Measurements from ENCODE around the gene PTPN14. TPM values are rescaled to one million over a fixed set of nuclear protein-coding genes. Genes with fewer than 3 reads are reported as not detected.

PTPN14 gene
- total RNA-seq, 1 experiment from 2014 or later = 88.4 TPM

GRCh38 chr1:214317300-214317699 is 234.1 kb downstream of the PTPN14 start (continued):
- TF ChIP-seq GABPB1 (CRISPR knock-in tag; IDR thresholded peaks at IDR 0.05) = no peak
- TF ChIP-seq FOXK1 (CRISPR knock-in tag; IDR thresholded peaks at IDR 0.05) = 0 out of 2 replicates have a peak, but pooled peaks have one; percentile 61

GRCh38 chr1:214316593-214316992 is 234.8 kb downstream of the PTPN14 start:
- DNase-seq (ENCODE audit: low spot score) = peak; percentile 63
- Mint-ChIP-seq H3K27me3 (ENCODE audit: low read depth) (peaks cover 82% of the 10 kb centered on the region), H3K4me3 (peak overlapping the region; percentile 44), H3K4me1 (peaks cover 61% of the 10 kb centered on the region), H3K9me3 (no peaks in the 10 kb centered on the region), H3K27ac (peak overlapping the region; percentile 85), H3K36me3 (peaks cover 4% of the 10 kb centered on the region; the same call in 1 of the 2 replicates)
- ChIA-PET POLR2A (interaction anchor here (0.5 to 0.7 kb wide), 3 partner anchors 14 to 236 kb away, joined by 3 to 4 read pairs (median 3); no protein-coding TSS in a partner anchor), CTCF (interaction anchor here (0.6 to 7.5 kb wide), 17 partner anchors 10 to 1090 kb away, joined by 3 to 182 read pairs (median 7); partner anchors contain the start of gene SMYD2)
- ATAC-seq = peak; percentile 84
- TF ChIP-seq ZBTB21 (CRISPR knock-in tag; IDR thresholded peaks at IDR 0.05; ENCODE audit: borderline replicate concordance) (no peak), PRRX2 (CRISPR knock-in tag; IDR thresholded peaks at IDR 0.05) (no peak), USF2 (CRISPR knock-in tag; IDR thresholded peaks at IDR 0.05) (peak; percentile 46; the same call in 1 of the 2 replicates), ETV6 (CRISPR knock-in tag; IDR thresholded peaks at IDR 0.05) (no peak), CBFB (CRISPR knock-in tag; IDR thresholded peaks at IDR 0.05; ENCODE audit: low read depth) (no peak), ATF1 (CRISPR knock-in tag; IDR thresholded peaks at IDR 0.05) (no peak), ZNF416 (CRISPR knock-in tag; IDR thresholded peaks at IDR 0.05) (no peak), MYBL2 (CRISPR knock-in tag; IDR thresholded peaks at IDR 0.05) (no peak), RORB (CRISPR knock-in tag; IDR thresholded peaks at IDR 0.05) (no peak), TEAD1 (CRISPR knock-in tag; IDR thresholded peaks at IDR 0.05) (peak; percentile 85; the same call in 1 of the 2 replicates), STAT6 (CRISPR knock-in tag; conservative IDR thresholded peaks at IDR 0.05; ENCODE audit: low read depth) (no peak), JAZF1 (CRISPR knock-in tag; IDR thresholded peaks at IDR 0.05) (no peak), IRF2 (CRISPR knock-in tag; IDR thresholded peaks at IDR 0.05; ENCODE audit: borderline replicate concordance, low read depth) (no peak), MXD4 (CRISPR knock-in tag; IDR thresholded peaks at IDR 0.05; ENCODE audit: borderline replicate concordance) (no peak), SMAD3 (CRISPR knock-in tag; IDR thresholded peaks at IDR 0.05; ENCODE audit: borderline replicate concordance) (no peak), FOXK1 (CRISPR knock-in tag; IDR thresholded peaks at IDR 0.05) (peak; percentile 83; the same call in 1 of the 2 replicates), ZNF423 (CRISPR knock-in tag; IDR thresholded peaks at IDR 0.05) (no peak), ZBTB43 (CRISPR knock-in tag; IDR thresholded peaks at IDR 0.05) (no peak), E2F1 (CRISPR knock-in tag; IDR thresholded peaks at IDR 0.05) (no peak), ZNF512 (CRISPR knock-in tag; IDR thresholded peaks at IDR 0.05; ENCODE audit: borderline replicate concordance) (no peak), ZMAT4 (CRISPR knock-in tag; IDR thresholded peaks at IDR 0.05) (no peak), NFE2L1 (CRISPR knock-in tag; IDR thresholded peaks at IDR 0.05) (no peak), ZNF671 (CRISPR knock-in tag; IDR thresholded peaks at IDR 0.05) (no peak)
- TF ChIP-seq, protein P1, sequence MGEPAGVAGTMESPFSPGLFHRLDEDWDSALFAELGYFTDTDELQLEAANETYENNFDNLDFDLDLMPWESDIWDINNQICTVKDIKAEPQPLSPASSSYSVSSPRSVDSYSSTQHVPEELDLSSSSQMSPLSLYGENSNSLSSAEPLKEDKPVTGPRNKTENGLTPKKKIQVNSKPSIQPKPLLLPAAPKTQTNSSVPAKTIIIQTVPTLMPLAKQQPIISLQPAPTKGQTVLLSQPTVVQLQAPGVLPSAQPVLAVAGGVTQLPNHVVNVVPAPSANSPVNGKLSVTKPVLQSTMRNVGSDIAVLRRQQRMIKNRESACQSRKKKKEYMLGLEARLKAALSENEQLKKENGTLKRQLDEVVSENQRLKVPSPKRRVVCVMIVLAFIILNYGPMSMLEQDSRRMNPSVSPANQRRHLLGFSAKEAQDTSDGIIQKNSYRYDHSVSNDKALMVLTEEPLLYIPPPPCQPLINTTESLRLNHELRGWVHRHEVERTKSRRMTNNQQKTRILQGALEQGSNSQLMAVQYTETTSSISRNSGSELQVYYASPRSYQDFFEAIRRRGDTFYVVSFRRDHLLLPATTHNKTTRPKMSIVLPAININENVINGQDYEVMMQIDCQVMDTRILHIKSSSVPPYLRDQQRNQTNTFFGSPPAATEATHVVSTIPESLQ (CRISPR knock-in tag; IDR thresholded peaks at IDR 0.05) = no peak
- TF ChIP-seq, protein P2, sequence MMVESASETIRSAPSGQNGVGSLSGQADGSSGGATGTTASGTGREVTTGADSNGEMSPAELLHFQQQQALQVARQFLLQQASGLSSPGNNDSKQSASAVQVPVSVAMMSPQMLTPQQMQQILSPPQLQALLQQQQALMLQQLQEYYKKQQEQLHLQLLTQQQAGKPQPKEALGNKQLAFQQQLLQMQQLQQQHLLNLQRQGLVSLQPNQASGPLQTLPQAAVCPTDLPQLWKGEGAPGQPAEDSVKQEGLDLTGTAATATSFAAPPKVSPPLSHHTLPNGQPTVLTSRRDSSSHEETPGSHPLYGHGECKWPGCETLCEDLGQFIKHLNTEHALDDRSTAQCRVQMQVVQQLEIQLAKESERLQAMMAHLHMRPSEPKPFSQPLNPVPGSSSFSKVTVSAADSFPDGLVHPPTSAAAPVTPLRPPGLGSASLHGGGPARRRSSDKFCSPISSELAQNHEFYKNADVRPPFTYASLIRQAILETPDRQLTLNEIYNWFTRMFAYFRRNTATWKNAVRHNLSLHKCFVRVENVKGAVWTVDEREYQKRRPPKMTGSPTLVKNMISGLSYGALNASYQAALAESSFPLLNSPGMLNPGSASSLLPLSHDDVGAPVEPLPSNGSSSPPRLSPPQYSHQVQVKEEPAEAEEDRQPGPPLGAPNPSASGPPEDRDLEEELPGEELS (CRISPR knock-in tag; IDR thresholded peaks at IDR 0.05) = no peak
